Medulla oblongata (tissue), 1 donor: Measurements from ENCODE around the gene SPHKAP.
"Not testable (repeated sequence)": the region's sequence is repeated elsewhere in the genome, so short reads cannot be mapped to it uniquely, and the experiment has no call there.

Experiments
- DNase-seq: peaks from one replicate; pipeline ENCODE4 v3.0.0-alpha.2; 2015; ENCODE audit errors: extremely low spot score

SPHKAP gene

GRCh38 chr2:228039752-228040534, 141.5 kb downstream of the SPHKAP start:
- peak; percentile 50 for DNase-seq

- no peak for DNase-seq
Observed at GRCh38 chr2:228038967-228039366, 142.5 kb downstream of the SPHKAP start.

GRCh38 chr2:228037915-228038314, 143.6 kb downstream of the SPHKAP start:
- DNase-seq: no peak

GRCh38 chr2:228023619-228024018, 157.9 kb downstream of the SPHKAP start:
- no peak for DNase-seq

GRCh38 chr2:228018311-228018710, 163.2 kb downstream of the SPHKAP start:
- DNase-seq: no peak

GRCh38 chr2:228017784-228018183, 163.7 kb downstream of the SPHKAP start:
- DNase-seq: no peak

GRCh38 chr2:228016402-228016801, 165.1 kb downstream of the SPHKAP start:
- DNase-seq: no peak

GRCh38 chr2:228015741-228016140, 165.7 kb downstream of the SPHKAP start:
- DNase-seq: no peak

GRCh38 chr2:227996366-227996765, 185.1 kb downstream of the SPHKAP start:
- no peak for DNase-seq

GRCh38 chr2:227990937-227991336, 190.6 kb downstream of the SPHKAP start:
- no peak for DNase-seq

- no peak for DNase-seq
Observed at GRCh38 chr2:227973241-227973640, 208.2 kb downstream of the SPHKAP start.

- no peak for DNase-seq
Observed at GRCh38 chr2:227971619-227972230, 209.8 kb downstream of the SPHKAP start.

GRCh38 chr2:227960317-227960716, 221.2 kb downstream of the SPHKAP start:
- DNase-seq: no peak

- no peak for DNase-seq
Observed at GRCh38 chr2:227942965-227943364, 238.5 kb downstream of the SPHKAP start.

GRCh38 chr2:227942021-227942420, 239.5 kb downstream of the SPHKAP start:
- no peak for DNase-seq

GRCh38 chr2:227939271-227940027, 242.0 kb downstream of the SPHKAP start:
- peak; percentile 90 for DNase-seq

GRCh38 chr2:227936249-227936648, 245.2 kb downstream of the SPHKAP start:
- DNase-seq: not testable (repeated sequence)

- no peak for DNase-seq
Observed at GRCh38 chr2:227933884-227934283, 247.6 kb downstream of the SPHKAP start.

- DNase-seq: no peak
Observed at GRCh38 chr2:227932403-227932802, 249.1 kb downstream of the SPHKAP start.

GRCh38 chr2:227932001-227932400, 249.5 kb downstream of the SPHKAP start:
- DNase-seq: no peak
